Parathyroid adenoma (tissue), 2 donors: ENCODE results near the gene NT5C.

Experiments
- H2AFZ ChIP-seq: fragments of 300-600 bp; sonication (generic); one replicate; pipeline ENCODE4 v1.7.0; 2017; ENCODE audit warnings: antibody characterized with exemption, mild to moderate bottlenecking
- H3K27ac ChIP-seq: fragments of 300-600 bp; sonication (generic); one replicate; pipeline ENCODE4 v1.7.0; 2017
- H3K27me3 ChIP-seq: fragments of 300-600 bp; sonication (generic); one replicate; pipeline ENCODE4 v1.7.0; 2017; ENCODE audit warnings: low read length; ENCODE audit not compliant: control insufficient read depth, insufficient read depth
- H3K36me3 ChIP-seq: fragments of 300-600 bp; sonication (generic); one replicate; pipeline ENCODE4 v1.7.0; 2017; ENCODE audit warnings: low read length; ENCODE audit not compliant: control insufficient read depth, insufficient read depth
- H3K4me1 ChIP-seq: fragments of 300-600 bp; sonication (generic); one replicate; pipeline ENCODE4 v1.7.0; 2017; ENCODE audit warnings: control low read depth
- H3K4me2 ChIP-seq: fragments of 300-600 bp; sonication (generic); one replicate; pipeline ENCODE4 v1.7.0; 2017; ENCODE audit warnings: low read length
- H3K4me3 ChIP-seq: fragments of 300-600 bp; sonication (generic); one replicate; pipeline ENCODE4 v1.7.0; 2017; ENCODE audit warnings: low read depth, low read length
- H3K79me2 ChIP-seq: fragments of 300-600 bp; sonication (generic); one replicate; pipeline ENCODE4 v1.7.0; 2017; ENCODE audit warnings: control low read depth
- H3K9ac ChIP-seq: fragments of 300-600 bp; sonication (generic); one replicate; pipeline ENCODE4 v1.7.0; 2017; ENCODE audit warnings: mild to moderate bottlenecking
- H3K9me3 ChIP-seq: fragments of 300-600 bp; sonication (generic); one replicate; pipeline ENCODE4 v1.7.0; 2017; ENCODE audit warnings: low read length; ENCODE audit not compliant: control insufficient read depth
- CTCF ChIP-seq: fragments of 300-600 bp; sonication (generic); IDR thresholded peaks from one replicate; pipeline ENCODE4 v1.7.0; 2017; ENCODE audit warnings: antibody characterized with exemption, mild to moderate bottlenecking
- donor health status: primary hyperparathyroidism.

The NT5C gene

GRCh38 chr17:75111777-75112335 is 19.7 kb downstream of the NT5C start:
- H3K27ac ChIP-seq = no peak overlapping the region
- no peak overlapping the region for H3K4me2 ChIP-seq
- H3K27me3 ChIP-seq = no peaks in the 10 kb centered on the region
- no peak for TF ChIP-seq CTCF
- H3K36me3 ChIP-seq = no peaks in the 10 kb centered on the region
- no peaks in the 10 kb centered on the region for H3K9me3 ChIP-seq
- H3K4me1 ChIP-seq = peaks cover 9% of the 10 kb centered on the region
- H3K9ac ChIP-seq = no peak overlapping the region
- no peak overlapping the region for H2AFZ ChIP-seq
- no peak overlapping the region for H3K4me3 ChIP-seq
- peaks cover 8% of the 10 kb centered on the region for H3K79me2 ChIP-seq

- no peak for TF ChIP-seq CTCF
- Histone ChIP-seq H3K4me2 (peak overlapping the region; percentile 90), H3K27me3 (no peaks in the 10 kb centered on the region), H3K4me3 (peak overlapping the region; percentile 62), H3K9me3 (no peaks in the 10 kb centered on the region), H3K36me3 (no peaks in the 10 kb centered on the region), H3K27ac (no peak overlapping the region), H2AFZ (peak overlapping the region; percentile 83), H3K9ac (no peak overlapping the region), H3K79me2 (peaks cover 6% of the 10 kb centered on the region), H3K4me1 (peaks cover 11% of the 10 kb centered on the region)
These were observed 21.2 kb downstream of the NT5C start for GRCh38 chr17:75110234-75110937.

- H3K9me3 ChIP-seq = no peaks in the 10 kb centered on the region
- peak within 1 kb of the TSS; percentile 90 for H3K4me2 ChIP-seq
- no peaks in the 10 kb centered on the region for H3K27me3 ChIP-seq
- no peaks in the 10 kb centered on the region for H3K79me2 ChIP-seq
- H3K27ac ChIP-seq = peak within 1 kb of the TSS; percentile 27
- H3K36me3 ChIP-seq = no peaks in the 10 kb centered on the region
- peaks cover 11% of the 10 kb centered on the region for H3K4me1 ChIP-seq
- H3K9ac ChIP-seq = no peak within 1 kb of the TSS
- TF ChIP-seq CTCF = no peak
- peak within 1 kb of the TSS; percentile 83 for H2AFZ ChIP-seq
- H3K4me3 ChIP-seq = peak within 1 kb of the TSS; percentile 62
These were observed 21.9 kb downstream of the NT5C start, which contains the start of gene ARMC7 for GRCh38 chr17:75109407-75110233. TSS of gene ARMC7 (plus strand) at chr17:75109969. CDS start at chr17:75110289, 320 bp downstream.

GRCh38 chr17:75109046-75109406 is 22.5 kb downstream of the NT5C start:
- Histone ChIP-seq H3K36me3 (no peaks in the 10 kb centered on the region), H3K4me1 (peaks cover 11% of the 10 kb centered on the region), H3K9me3 (no peaks in the 10 kb centered on the region), H2AFZ (peak overlapping the region; percentile 83), H3K27me3 (no peaks in the 10 kb centered on the region), H3K4me3 (no peak overlapping the region), H3K79me2 (no peaks in the 10 kb centered on the region), H3K27ac (no peak overlapping the region), H3K9ac (no peak overlapping the region), H3K4me2 (peak overlapping the region; percentile 90)
- no peak for TF ChIP-seq CTCF
